ENCODE results near the gene DDX19B.

Gene DDX19B

GRCh38 chr16:70364399-70364798, 65.4 kb downstream of the DDX19B start:
- no peak for DNase-seq

GRCh38 chr16:70370145-70370544, 71.2 kb downstream of the DDX19B start:
- peak; percentile 8 for DNase-seq

- no peak for DNase-seq
Measured at GRCh38 chr16:70370924-70371323, 71.9 kb downstream of the DDX19B start.

GRCh38 chr16:70372921-70373728, 74.1 kb downstream of the DDX19B start:
- no peak for DNase-seq

- DNase-seq: no peak
Measured at GRCh38 chr16:70374213-70374612, 75.2 kb downstream of the DDX19B start.

- no peak for DNase-seq
Measured at GRCh38 chr16:70375636-70376611, 76.9 kb downstream of the DDX19B start.

- no peak for DNase-seq
Measured at GRCh38 chr16:70377782-70378181, 78.8 kb downstream of the DDX19B start.

GRCh38 chr16:70378869-70379493, 80.0 kb downstream of the DDX19B start:
- no peak for DNase-seq

- peak; percentile 61 for DNase-seq
Measured at GRCh38 chr16:70380248-70380918, 81.4 kb downstream of the DDX19B start.

- DNase-seq: peak; percentile 94
Measured at GRCh38 chr16:70380919-70381603, 82.1 kb downstream of the DDX19B start.

- DNase-seq: no peak
Measured at GRCh38 chr16:70381604-70382342, 82.8 kb downstream of the DDX19B start.

- no peak for DNase-seq
Measured at GRCh38 chr16:70383421-70383960, 84.5 kb downstream of the DDX19B start.

Data from amniotic stem cell (primary cell).